Vagina (tissue), 2 donors: ENCODE measurements around the gene KCNH1. TPM values are rescaled to one million over a fixed set of nuclear protein-coding genes. Genes with fewer than 3 reads are reported as not detected.

Source experiments
- DNase-seq, 2 donors: peaks; one replicate each; pipeline ENCODE4 v3.0.0-alpha.2; 2017; ENCODE audit errors: extremely low spot score in 2 of 2
- H3K27ac ChIP-seq: fragments of 200-600 bp; sonication (generic); one replicate; pipeline ENCODE4 v1.5.1; 2019
- H3K27me3 ChIP-seq: fragments of 200-600 bp; sonication (generic); one replicate; pipeline ENCODE4 v1.5.1; 2019
- H3K36me3 ChIP-seq, 2 donors: fragments of 200-600 bp; sonication (generic); one replicate each; pipeline ENCODE4 v1.5.1; 2017 to 2019
- H3K4me1 ChIP-seq: fragments of 200-600 bp; sonication (generic); one replicate; pipeline ENCODE4 v1.5.1; 2019
- H3K4me3 ChIP-seq, 2 donors: fragments of 200-600 bp; sonication (generic); 1 replicate in 1 of 2; 2 replicates in 1 of 2; pipeline ENCODE4 v1.5.1; 2016 to 2019
- H3K9me3 ChIP-seq: fragments of 200-600 bp; sonication (generic); one replicate; pipeline ENCODE4 v1.5.1; 2019
- POLR2A ChIP-seq, 2 donors: fragments of 450-650 bp; IDR thresholded peaks; one replicate each; pipeline ENCODE4 v1.6.1; 2017; ENCODE audit warnings: antibody characterized with exemption in 2 of 2, mild to moderate bottlenecking in 2 of 2, moderate library complexity in 2 of 2
- POLR2AphosphoS5 ChIP-seq, 2 donors: sonication (generic); formaldehyde crosslinking; IDR thresholded peaks; one replicate each; pipeline ENCODE4 v1.9.0; 2017; ENCODE audit warnings: antibody characterized with exemption in 2 of 2, mild to moderate bottlenecking in 2 of 2, low read depth in 1 of 2; ENCODE audit not compliant: insufficient read depth in 1 of 2
- intact Hi-C: fragments of 100-400 bp; cut with DNase I; formaldehyde crosslinking; loops from one replicate; pipeline ENCODE4 v1.15.1; 2023
- total RNA-seq: library from RNA; depleted of rRNA; stranded (reverse); fragments of >200 nt; gene quantifications from one replicate; pipeline ENCODE4 v1.2.3, GENCODE V29; 2016
- TF ChIP-seq, protein P1 (sequence below), 3 experiments: fragments of 450-650 bp in 2 of 3; fragments of 200-600 bp in 1 of 3; sonication (generic) in 1 of 3; IDR thresholded peaks; one replicate each; pipeline ENCODE4 v1.5.1; 2017 to 2019; ENCODE audit warnings: antibody characterized with exemption in 3 of 3, mild to moderate bottlenecking in 2 of 3, moderate library complexity in 2 of 3

The KCNH1 gene
- total RNA-seq, 1 donor from 2014 or later = 3.9 TPM

- Histone ChIP-seq H3K9me3 (no peaks in the 10 kb centered on the region), H3K27ac (no peak overlapping the region), H3K36me3 (no peaks in the 10 kb centered on the region), H3K4me3 (no peak overlapping the region), H3K4me1 (no peaks in the 10 kb centered on the region), H3K27me3 (no peaks in the 10 kb centered on the region)
- no peak for DNase-seq
- TF ChIP-seq POLR2A (IDR thresholded peaks at IDR 0.05) (no peak), POLR2AphosphoS5 (IDR thresholded peaks at IDR 0.05; ENCODE audit: insufficient read depth in 1 of 2, low read depth in 1 of 2) (no peak)
- TF ChIP-seq, protein P1, sequence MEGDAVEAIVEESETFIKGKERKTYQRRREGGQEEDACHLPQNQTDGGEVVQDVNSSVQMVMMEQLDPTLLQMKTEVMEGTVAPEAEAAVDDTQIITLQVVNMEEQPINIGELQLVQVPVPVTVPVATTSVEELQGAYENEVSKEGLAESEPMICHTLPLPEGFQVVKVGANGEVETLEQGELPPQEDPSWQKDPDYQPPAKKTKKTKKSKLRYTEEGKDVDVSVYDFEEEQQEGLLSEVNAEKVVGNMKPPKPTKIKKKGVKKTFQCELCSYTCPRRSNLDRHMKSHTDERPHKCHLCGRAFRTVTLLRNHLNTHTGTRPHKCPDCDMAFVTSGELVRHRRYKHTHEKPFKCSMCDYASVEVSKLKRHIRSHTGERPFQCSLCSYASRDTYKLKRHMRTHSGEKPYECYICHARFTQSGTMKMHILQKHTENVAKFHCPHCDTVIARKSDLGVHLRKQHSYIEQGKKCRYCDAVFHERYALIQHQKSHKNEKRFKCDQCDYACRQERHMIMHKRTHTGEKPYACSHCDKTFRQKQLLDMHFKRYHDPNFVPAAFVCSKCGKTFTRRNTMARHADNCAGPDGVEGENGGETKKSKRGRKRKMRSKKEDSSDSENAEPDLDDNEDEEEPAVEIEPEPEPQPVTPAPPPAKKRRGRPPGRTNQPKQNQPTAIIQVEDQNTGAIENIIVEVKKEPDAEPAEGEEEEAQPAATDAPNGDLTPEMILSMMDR (IDR thresholded peaks at IDR 0.05) = no peak
- intact Hi-C loops = no loop called here
Observed at GRCh38 chr1:210944252-210944651, 189.7 kb downstream of the KCNH1 start.

- H3K9me3 ChIP-seq = no peaks in the 10 kb centered on the region
- H3K36me3 ChIP-seq = no peaks in the 10 kb centered on the region
- TF ChIP-seq POLR2A (IDR thresholded peaks at IDR 0.05) (no peak), POLR2AphosphoS5 (IDR thresholded peaks at IDR 0.05; ENCODE audit: insufficient read depth in 1 of 2, low read depth in 1 of 2) (no peak)
- TF ChIP-seq, protein P1 (IDR thresholded peaks at IDR 0.05) = no peak
- no peak overlapping the region for H3K4me3 ChIP-seq
- H3K27ac ChIP-seq = no peak overlapping the region
- DNase-seq = no peak
- H3K4me1 ChIP-seq = no peaks in the 10 kb centered on the region
- intact Hi-C loops = no loop called here
- no peaks in the 10 kb centered on the region for H3K27me3 ChIP-seq
Observed at GRCh38 chr1:210942513-210942912, 191.4 kb downstream of the KCNH1 start.

GRCh38 chr1:210940081-210940617 is 193.8 kb downstream of the KCNH1 start:
- DNase-seq = no peak
- no peak overlapping the region for H3K4me3 ChIP-seq
- H3K27ac ChIP-seq = no peak overlapping the region
- intact Hi-C loops = no loop called here
- no peaks in the 10 kb centered on the region for H3K4me1 ChIP-seq
- no peaks in the 10 kb centered on the region for H3K27me3 ChIP-seq
- no peaks in the 10 kb centered on the region for H3K36me3 ChIP-seq
- no peaks in the 10 kb centered on the region for H3K9me3 ChIP-seq
- TF ChIP-seq, protein P1 (IDR thresholded peaks at IDR 0.05) = no peak
- TF ChIP-seq POLR2A (IDR thresholded peaks at IDR 0.05) (no peak), POLR2AphosphoS5 (IDR thresholded peaks at IDR 0.05; ENCODE audit: insufficient read depth in 1 of 2, low read depth in 1 of 2) (no peak)

DNA sequence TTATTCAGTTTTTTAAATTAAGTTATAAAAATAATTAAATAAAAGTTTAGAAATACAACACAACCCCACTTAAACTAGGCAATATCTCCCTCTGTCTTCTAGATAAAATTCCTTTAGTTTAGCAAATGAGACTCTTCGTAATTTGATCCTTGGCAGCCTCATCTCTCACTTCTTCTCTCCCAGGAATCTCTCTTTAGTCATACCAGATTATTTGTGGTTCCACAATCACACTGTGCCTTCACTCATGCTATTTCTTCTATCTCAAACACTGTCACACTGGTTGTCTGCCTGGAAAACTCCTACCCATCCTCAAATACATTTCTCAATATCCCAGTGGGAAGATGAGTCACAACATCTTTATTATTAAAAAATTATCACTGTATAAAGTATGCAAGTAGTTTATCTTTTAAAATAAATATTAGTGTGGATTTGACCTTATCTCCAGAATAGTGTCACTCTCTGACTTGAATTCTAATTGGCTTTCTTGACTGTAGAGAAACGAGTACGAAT is 195.5 kb downstream of the KCNH1 start:
- H3K36me3 ChIP-seq = no peaks in the 10 kb centered on the region
- H3K4me3 ChIP-seq = no peak overlapping the region
- intact Hi-C loops = no loop called here
- no peak for DNase-seq
- no peak overlapping the region for H3K27ac ChIP-seq
- H3K4me1 ChIP-seq = no peaks in the 10 kb centered on the region
- H3K27me3 ChIP-seq = no peaks in the 10 kb centered on the region
- TF ChIP-seq POLR2A (IDR thresholded peaks at IDR 0.05) = no peak
- TF ChIP-seq, protein P1 (IDR thresholded peaks at IDR 0.05) = no peak
- no peak for TF ChIP-seq POLR2AphosphoS5 (IDR thresholded peaks at IDR 0.05; ENCODE audit: insufficient read depth in 1 of 2, low read depth in 1 of 2)
- H3K9me3 ChIP-seq = no peaks in the 10 kb centered on the region

- intact Hi-C loops = no loop called here
- TF ChIP-seq POLR2A (IDR thresholded peaks at IDR 0.05) = no peak
- TF ChIP-seq, protein P1 (IDR thresholded peaks at IDR 0.05) = no peak
- no peak for TF ChIP-seq POLR2AphosphoS5 (IDR thresholded peaks at IDR 0.05; ENCODE audit: insufficient read depth in 1 of 2, low read depth in 1 of 2)
- Histone ChIP-seq H3K4me1 (no peaks in the 10 kb centered on the region), H3K36me3 (no peaks in the 10 kb centered on the region), H3K4me3 (no peak overlapping the region), H3K9me3 (no peaks in the 10 kb centered on the region), H3K27ac (no peak overlapping the region), H3K27me3 (no peaks in the 10 kb centered on the region)
- no peak for DNase-seq
Observed at GRCh38 chr1:210937846-210938245, 196.1 kb downstream of the KCNH1 start.
